Measurements from ENCODE around the gene DNM1. TPM values are rescaled to one million over a fixed set of nuclear protein-coding genes. Genes with fewer than 3 reads are reported as not detected.

The DNM1 gene
- total and polyA plus RNA-seq, 2 of the 8 experiments (the other 6 are each of a cell fraction or from before 2014, with no cell fraction given), result 34.3 to 62.7 TPM

DNA sequence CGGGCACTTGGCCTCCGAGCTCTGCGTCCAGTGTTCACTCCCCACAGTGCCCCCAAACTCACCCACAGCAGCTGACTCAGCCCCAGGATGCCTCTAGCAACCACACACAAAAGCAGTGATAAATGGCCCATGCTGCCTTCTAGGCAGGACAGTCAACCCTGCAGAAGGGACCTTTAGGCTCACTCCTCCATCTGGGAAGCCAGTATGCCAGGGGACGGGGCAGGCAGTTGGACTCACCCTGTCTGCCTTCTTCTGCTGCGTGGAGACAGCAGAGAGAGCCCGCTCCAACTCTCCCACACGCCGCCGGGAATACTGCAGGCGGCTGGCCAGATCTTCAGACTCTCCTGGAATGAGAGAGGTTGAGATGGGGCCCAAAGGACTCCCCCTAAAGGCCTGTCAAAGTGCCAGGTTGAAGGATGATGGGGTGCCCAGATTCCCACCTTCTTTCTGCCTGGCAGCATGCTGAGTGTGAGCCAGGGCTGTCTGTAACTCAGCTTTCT, 62.2 kb downstream of the DNM1 start (continued):
- no peak for TF ChIP-seq EP300 (IDR thresholded peaks at IDR 0.05; ENCODE audit: borderline replicate concordance in 1 of 2, low read depth in 2 of 2, low read length in 2 of 2)
- TF ChIP-seq SP4 (IDR thresholded peaks at IDR 0.05; ENCODE audit: low read length), result no peak
- no peak for TF ChIP-seq TCF12 (IDR thresholded peaks at IDR 0.05; ENCODE audit: low read depth, low read length)
- TF ChIP-seq POLR2AphosphoS5 (IDR thresholded peaks at IDR 0.05; ENCODE audit: low read depth, low read length), result no peak
- TF ChIP-seq SIRT6 (IDR thresholded peaks at IDR 0.05; ENCODE audit: low read length), result no peak
- TF ChIP-seq HDAC6 (IDR thresholded peaks at IDR 0.05; ENCODE audit: low read depth, low read length), result no peak
